ENCODE data around the gene ADAM15. TPM values are rescaled to one million over a fixed set of nuclear protein-coding genes. Genes with fewer than 3 reads are reported as not detected.

The ADAM15 gene
- 10 to 100 TPM; 40.8 to 42.1 TPM for total RNA-seq

DNA sequence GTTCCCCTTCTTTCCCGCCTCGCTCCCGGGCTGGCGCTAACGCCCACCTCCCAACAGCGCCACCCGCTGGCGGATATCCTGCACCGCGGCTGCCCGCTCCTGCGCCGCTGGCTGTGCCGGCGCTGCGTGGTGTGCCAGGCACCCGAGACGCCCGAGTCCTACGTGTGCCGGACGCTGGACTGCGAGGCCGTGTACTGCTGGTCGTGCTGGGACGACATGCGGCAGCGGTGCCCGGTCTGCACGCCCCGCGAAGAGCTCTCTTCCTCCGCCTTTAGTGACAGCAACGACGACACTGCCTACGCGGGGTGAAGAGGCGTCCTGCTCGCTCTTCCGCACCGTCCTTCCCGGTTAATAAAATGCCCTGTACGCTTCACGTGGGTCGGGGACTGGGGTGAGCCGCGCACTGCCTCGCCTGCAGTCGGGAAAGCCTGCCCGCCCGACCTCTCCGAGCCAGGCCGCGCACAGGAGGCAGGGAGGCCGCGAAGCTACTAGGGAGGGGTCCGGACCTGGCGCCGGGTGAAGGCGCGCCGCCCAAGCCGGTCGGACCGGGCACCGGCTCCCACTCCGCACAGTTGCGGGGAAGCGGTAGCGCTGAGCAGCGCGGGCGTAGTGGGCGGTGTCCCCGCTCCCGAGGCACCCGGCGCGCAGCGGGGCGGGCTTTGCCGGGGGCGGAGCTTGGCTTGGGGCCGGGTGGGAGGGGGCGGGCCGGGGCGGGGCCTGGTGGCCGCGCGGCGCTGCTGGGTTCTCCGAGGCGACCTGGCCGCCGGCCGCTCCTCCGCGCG is at the start of gene ADAM15:
TSS of gene ADAM15 (plus strand) at position 757 of the 782 bp plus-strand sequence. CDS start 71 bp downstream, outside the sequence.
- DNase-seq = peak; percentile 85 to 89
- Mint-ChIP-seq H3K4me3 (peak within 1 kb of the TSS; percentile 92 to 93), H3K9me3 (no peaks in the 10 kb centered on the region), H3K27ac (no peak within 1 kb of the TSS), H3K27me3 (ENCODE audit: low read depth) (no peaks in the 10 kb centered on the region), H3K4me1 (ENCODE audit: low read depth) (peaks cover 26% of the 10 kb centered on the region), H3K36me3 (ENCODE audit: insufficient read depth in 2 of 2) (no peaks in the 10 kb centered on the region)
- ATAC-seq (replicated peaks in 1 of 2) = peak; percentile 81 to 85

- DNase-seq (no peak), ATAC-seq (replicated peaks in 1 of 2) (no peak)
- no peaks in the 10 kb centered on the region for H3K27me3 Mint-ChIP-seq (ENCODE audit: low read depth)
- H3K27ac Mint-ChIP-seq = peak overlapping the region; percentile 41
- peaks cover 11 to 13% of the 10 kb centered on the region in 2 donors for H3K36me3 Mint-ChIP-seq (ENCODE audit: insufficient read depth in 2 of 2)
- H3K9me3 Mint-ChIP-seq = no peaks in the 10 kb centered on the region
- peak overlapping the region; percentile 94 to 98 for H3K4me3 Mint-ChIP-seq
- H3K4me1 Mint-ChIP-seq (ENCODE audit: low read depth) = peaks cover 46% of the 10 kb centered on the region
Observed at GRCh38 chr1:155001425-155001674, 49.8 kb upstream of the ADAM15 start.

GRCh38 chr1:155001675-155002463 is 49.2 kb upstream of the ADAM15 start:
- ATAC-seq (replicated peaks in 1 of 2) (peak; percentile 70), DNase-seq (peak; percentile 99 to 100)
- H3K4me1 Mint-ChIP-seq (ENCODE audit: low read depth) = peaks cover 51% of the 10 kb centered on the region
- H3K4me3 Mint-ChIP-seq = peak overlapping the region; percentile 94 to 98
- no peaks in the 10 kb centered on the region for H3K27me3 Mint-ChIP-seq (ENCODE audit: low read depth)
- no peaks in the 10 kb centered on the region for H3K9me3 Mint-ChIP-seq
- peaks cover 11 to 13% of the 10 kb centered on the region in 2 donors for H3K36me3 Mint-ChIP-seq (ENCODE audit: insufficient read depth in 2 of 2)
- H3K27ac Mint-ChIP-seq = peak overlapping the region; percentile 97

GRCh38 chr1:155002464-155003226 is 48.5 kb upstream of the ADAM15 start, which contains the start of gene ZBTB7B:
ZBTB7B (plus strand) TSS chr1:155002802; CDS start chr1:155014661, 11,859 bp downstream.
- peak in 1 of 2 donors; percentile 48 for DNase-seq
- no peaks in the 10 kb centered on the region for H3K9me3 Mint-ChIP-seq
- peaks cover 53% of the 10 kb centered on the region for H3K4me1 Mint-ChIP-seq (ENCODE audit: low read depth)
- peak within 1 kb of the TSS; percentile 97 for H3K27ac Mint-ChIP-seq
- H3K4me3 Mint-ChIP-seq = peak within 1 kb of the TSS; percentile 98 to 99
- peaks cover 11 to 13% of the 10 kb centered on the region in 2 donors for H3K36me3 Mint-ChIP-seq (ENCODE audit: insufficient read depth in 2 of 2)
- no peaks in the 10 kb centered on the region for H3K27me3 Mint-ChIP-seq (ENCODE audit: low read depth)
- ATAC-seq (replicated peaks in 1 of 2) = peak in 1 of 2 donors; percentile 1

DNA sequence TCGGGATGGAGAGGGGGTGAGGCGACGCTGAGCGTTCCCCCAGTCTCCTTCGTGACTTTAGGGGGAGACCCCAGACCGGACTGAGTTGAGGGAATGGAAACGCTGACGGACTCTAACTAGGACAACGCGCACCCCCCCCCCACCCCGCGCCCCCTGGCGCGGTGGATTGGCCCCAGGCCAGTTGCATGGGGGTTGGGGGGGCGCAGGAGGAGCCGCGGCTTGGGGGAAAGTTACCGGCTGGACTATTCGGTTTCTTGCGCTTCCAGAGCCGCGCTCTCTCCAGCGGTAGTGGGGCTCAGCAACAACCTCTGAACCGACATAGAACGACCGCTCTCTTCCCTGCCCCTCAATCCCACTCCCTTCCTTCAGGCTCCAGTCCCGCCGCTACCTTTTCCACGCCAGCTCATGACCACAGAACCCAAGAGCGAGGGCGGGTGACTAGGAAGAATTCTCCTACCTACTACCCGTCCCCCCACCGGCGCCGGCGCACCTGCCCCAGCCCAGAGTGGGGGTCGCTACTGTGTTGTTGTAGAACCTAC is 47.8 kb upstream of the ADAM15 start:
- peak overlapping the region; percentile 96 for H3K27ac Mint-ChIP-seq

DNA sequence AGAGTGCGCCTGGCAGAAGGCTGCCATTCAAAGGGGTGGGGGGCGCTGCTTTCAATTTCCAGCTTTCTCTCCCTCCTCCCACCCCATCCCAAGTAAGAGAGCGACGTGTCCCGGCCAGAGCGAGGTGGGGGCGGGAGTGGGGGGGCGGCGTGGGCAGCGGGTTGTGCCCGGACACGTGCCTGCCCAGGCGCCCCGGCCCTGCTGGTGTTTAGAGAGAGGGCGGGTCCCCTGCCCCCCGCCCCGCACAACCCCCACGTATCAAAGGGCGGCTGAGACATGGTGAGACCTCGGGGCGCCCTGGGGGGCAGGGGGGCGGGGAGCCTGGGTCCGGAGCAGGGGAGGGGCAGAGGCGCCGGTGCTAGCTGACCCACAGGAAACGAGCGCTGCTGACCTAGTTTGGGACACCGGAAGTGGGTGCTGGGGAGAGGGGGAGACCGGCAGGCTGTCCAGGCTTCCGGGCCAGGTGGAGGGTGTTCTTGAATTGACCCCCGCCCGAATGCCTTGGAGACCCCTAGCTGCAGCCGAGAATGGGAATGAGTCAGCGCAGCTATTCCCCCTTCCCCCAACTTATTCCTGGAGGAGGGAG is 47.3 kb upstream of the ADAM15 start:
- H3K4me3 Mint-ChIP-seq = peak overlapping the region; percentile 98 to 99
- DNase-seq (peak; percentile 42 to 71), ATAC-seq (replicated peaks in 1 of 2) (no peak)
- peaks cover 51% of the 10 kb centered on the region for H3K4me1 Mint-ChIP-seq (ENCODE audit: low read depth)
- H3K9me3 Mint-ChIP-seq = no peaks in the 10 kb centered on the region
- H3K27me3 Mint-ChIP-seq (ENCODE audit: low read depth) = no peaks in the 10 kb centered on the region
- peak overlapping the region; percentile 99 for H3K27ac Mint-ChIP-seq
- peaks cover 12 to 14% of the 10 kb centered on the region in 2 donors for H3K36me3 Mint-ChIP-seq (ENCODE audit: insufficient read depth in 2 of 2)

More for the DNA sequence above, 47.8 kb upstream of the ADAM15 start:
- Mint-ChIP-seq H3K4me3 (peak overlapping the region; percentile 98 to 99), H3K27me3 (ENCODE audit: low read depth) (no peaks in the 10 kb centered on the region), H3K36me3 (ENCODE audit: insufficient read depth in 2 of 2) (peaks cover 11 to 13% of the 10 kb centered on the region in 2 donors), H3K9me3 (no peaks in the 10 kb centered on the region), H3K4me1 (ENCODE audit: low read depth) (peaks cover 51% of the 10 kb centered on the region)
- DNase-seq (peak; percentile 41 to 43), ATAC-seq (replicated peaks in 1 of 2) (no peak)

GRCh38 chr1:155004352-155005075 is 46.6 kb upstream of the ADAM15 start:
- peaks cover 49% of the 10 kb centered on the region for H3K4me1 Mint-ChIP-seq (ENCODE audit: low read depth)

GRCh38 chr1:155005076-155006011 is 45.8 kb upstream of the ADAM15 start:
- Mint-ChIP-seq H3K9me3 (no peaks in the 10 kb centered on the region), H3K27me3 (ENCODE audit: low read depth) (no peaks in the 10 kb centered on the region), H3K4me1 (ENCODE audit: low read depth) (peaks cover 51% of the 10 kb centered on the region), H3K4me3 (peak overlapping the region; percentile 98 to 99), H3K27ac (peak overlapping the region; percentile 99), H3K36me3 (ENCODE audit: insufficient read depth in 2 of 2) (peaks cover 15 to 21% of the 10 kb centered on the region in 2 donors)
- peak; percentile 35 to 54 for DNase-seq
- no peak for ATAC-seq (replicated peaks in 1 of 2)

More at GRCh38 chr1:155004352-155005075, 46.6 kb upstream of the ADAM15 start:
- H3K36me3 Mint-ChIP-seq (ENCODE audit: insufficient read depth in 2 of 2) = peaks cover 13 to 16% of the 10 kb centered on the region in 2 donors
- peak overlapping the region; percentile 98 to 99 for H3K4me3 Mint-ChIP-seq
- no peaks in the 10 kb centered on the region for H3K9me3 Mint-ChIP-seq
- H3K27me3 Mint-ChIP-seq (ENCODE audit: low read depth) = no peaks in the 10 kb centered on the region
- ATAC-seq (replicated peaks in 1 of 2) (peak in 1 of 2 donors; percentile 2), DNase-seq (peak; percentile 61 to 65)
- H3K27ac Mint-ChIP-seq = peak overlapping the region; percentile 99

DNA sequence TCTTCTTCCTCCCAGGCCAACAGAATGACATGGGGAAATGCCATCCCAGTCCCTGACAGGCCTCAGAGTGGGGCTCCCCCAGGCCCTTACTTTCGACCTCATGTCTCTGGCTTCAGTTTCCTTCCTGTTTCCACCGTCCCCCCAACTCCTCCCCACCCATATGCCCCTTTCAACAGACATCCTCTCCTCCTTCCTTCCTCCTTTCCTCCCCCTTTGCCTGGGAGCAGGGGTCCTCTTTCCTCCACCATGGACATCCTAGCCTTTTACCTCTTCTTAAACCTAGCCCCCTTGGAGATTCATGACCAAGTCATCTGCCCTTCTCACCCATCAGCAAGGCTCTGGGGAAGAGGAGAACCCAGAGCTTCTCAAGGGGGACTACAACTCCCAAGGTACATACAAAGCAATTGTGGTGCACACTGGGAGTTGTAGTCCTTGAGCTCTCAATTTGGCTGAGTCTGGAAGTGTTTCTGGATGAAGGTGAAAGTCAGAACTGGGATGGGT is 44.5 kb upstream of the ADAM15 start:
- H3K36me3 Mint-ChIP-seq (ENCODE audit: insufficient read depth in 2 of 2) = peaks cover 15 to 21% of the 10 kb centered on the region in 2 donors

DNA sequence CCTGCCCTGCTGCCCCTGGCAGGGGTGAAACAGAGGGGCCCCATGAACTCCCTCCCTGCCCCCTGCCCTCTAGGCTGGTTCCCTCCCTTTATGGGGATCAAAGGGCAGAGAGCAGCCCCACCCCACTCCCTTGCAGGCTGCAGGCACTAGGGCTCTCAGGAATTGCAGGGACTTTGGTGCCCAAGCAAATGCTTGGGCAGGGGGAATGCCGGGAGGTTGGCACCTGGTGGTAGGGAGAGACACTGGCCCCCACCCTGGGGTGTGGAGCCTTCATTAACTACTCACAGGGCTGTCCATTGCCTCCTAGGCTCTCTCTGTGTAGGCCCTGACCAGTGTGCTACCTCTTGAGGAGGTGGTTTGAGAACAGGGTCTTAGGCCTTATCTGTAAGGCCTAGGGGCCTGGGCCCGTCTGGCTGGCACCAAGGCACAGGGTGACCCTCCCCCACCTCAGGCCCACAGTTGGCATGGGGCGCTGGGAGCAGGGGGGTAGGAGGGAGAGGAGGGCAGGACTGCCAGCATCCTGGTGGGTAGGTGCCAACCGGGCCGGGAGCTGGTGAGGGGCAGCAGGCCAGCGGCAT is 43.8 kb upstream of the ADAM15 start:
- peak overlapping the region in 1 of 2 donors; percentile 99 for H3K4me3 Mint-ChIP-seq
- peaks cover 65% of the 10 kb centered on the region for H3K4me1 Mint-ChIP-seq (ENCODE audit: low read depth)
- DNase-seq (no peak), ATAC-seq (replicated peaks in 1 of 2) (no peak)
- H3K9me3 Mint-ChIP-seq = no peaks in the 10 kb centered on the region
- H3K27ac Mint-ChIP-seq = no peak overlapping the region
- no peaks in the 10 kb centered on the region for H3K27me3 Mint-ChIP-seq (ENCODE audit: low read depth)
- peaks cover 15 to 21% of the 10 kb centered on the region in 2 donors for H3K36me3 Mint-ChIP-seq (ENCODE audit: insufficient read depth in 2 of 2)

More for the DNA sequence above, 44.5 kb upstream of the ADAM15 start:
- Mint-ChIP-seq H3K27me3 (ENCODE audit: low read depth) (no peaks in the 10 kb centered on the region), H3K4me3 (peak overlapping the region; percentile 98 to 99), H3K4me1 (ENCODE audit: low read depth) (peaks cover 59% of the 10 kb centered on the region), H3K27ac (peak overlapping the region; percentile 98), H3K9me3 (no peaks in the 10 kb centered on the region)
- DNase-seq = peak in 1 of 2 donors; percentile 43
- peak in 1 of 2 donors; percentile 20 for ATAC-seq (replicated peaks in 1 of 2)
